ENCODE results near the gene WRAP73.

DNA sequence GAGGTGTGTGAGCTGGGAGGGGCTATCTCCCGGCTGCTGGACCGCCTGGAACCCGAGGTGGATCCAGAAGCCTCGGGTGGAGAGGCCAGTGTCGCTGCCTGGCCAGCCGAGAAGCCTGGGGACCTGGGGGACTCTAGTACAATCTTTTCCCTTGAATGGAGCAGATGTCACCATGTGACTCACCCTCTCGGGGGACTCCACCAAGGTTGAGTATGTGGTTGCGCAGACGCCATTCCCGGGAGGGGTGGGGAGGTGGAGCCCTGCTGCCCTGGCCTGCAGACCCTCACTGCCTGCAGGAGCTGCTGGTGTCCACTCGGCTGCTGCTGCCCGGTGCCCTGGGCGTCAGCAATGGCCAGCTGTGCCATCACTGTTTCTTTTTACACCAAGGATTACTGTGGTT lies 42.7 kb upstream of the WRAP73 start:
- TF ChIP-seq, protein P1, sequence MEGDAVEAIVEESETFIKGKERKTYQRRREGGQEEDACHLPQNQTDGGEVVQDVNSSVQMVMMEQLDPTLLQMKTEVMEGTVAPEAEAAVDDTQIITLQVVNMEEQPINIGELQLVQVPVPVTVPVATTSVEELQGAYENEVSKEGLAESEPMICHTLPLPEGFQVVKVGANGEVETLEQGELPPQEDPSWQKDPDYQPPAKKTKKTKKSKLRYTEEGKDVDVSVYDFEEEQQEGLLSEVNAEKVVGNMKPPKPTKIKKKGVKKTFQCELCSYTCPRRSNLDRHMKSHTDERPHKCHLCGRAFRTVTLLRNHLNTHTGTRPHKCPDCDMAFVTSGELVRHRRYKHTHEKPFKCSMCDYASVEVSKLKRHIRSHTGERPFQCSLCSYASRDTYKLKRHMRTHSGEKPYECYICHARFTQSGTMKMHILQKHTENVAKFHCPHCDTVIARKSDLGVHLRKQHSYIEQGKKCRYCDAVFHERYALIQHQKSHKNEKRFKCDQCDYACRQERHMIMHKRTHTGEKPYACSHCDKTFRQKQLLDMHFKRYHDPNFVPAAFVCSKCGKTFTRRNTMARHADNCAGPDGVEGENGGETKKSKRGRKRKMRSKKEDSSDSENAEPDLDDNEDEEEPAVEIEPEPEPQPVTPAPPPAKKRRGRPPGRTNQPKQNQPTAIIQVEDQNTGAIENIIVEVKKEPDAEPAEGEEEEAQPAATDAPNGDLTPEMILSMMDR (IDR thresholded peaks at IDR 0.05) = no peak
- no peak for TF ChIP-seq EP300 (IDR thresholded peaks at IDR 0.05)

Measured in stomach (tissue), 4 donors.